Measurements from ENCODE around the gene SLC7A14.
"Not testable (repeated sequence)": the region's sequence is repeated elsewhere in the genome, so short reads cannot be mapped to it uniquely, and the experiment has no call there.

Gene SLC7A14

DNA sequence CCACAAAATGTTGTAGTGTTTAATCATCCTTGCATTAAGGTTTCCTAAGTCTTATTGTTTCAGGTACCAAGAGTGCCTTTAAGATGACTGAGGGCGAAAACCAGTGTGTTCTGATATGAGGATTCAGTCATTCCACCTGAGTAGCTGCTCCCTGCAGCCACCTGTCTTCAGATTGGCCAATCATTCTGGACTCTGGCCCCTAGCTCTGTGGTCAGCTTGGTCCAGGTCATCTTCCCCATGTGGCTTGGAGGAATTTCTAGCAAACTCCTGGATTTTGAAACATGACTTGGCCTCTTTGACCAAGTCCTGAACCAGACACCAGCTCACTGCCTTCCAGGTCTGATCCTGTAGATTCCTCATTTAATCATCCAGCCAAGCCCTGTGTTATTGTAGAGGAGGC is 7.8 kb upstream of the SLC7A14 start:
- TF ChIP-seq, protein P1, sequence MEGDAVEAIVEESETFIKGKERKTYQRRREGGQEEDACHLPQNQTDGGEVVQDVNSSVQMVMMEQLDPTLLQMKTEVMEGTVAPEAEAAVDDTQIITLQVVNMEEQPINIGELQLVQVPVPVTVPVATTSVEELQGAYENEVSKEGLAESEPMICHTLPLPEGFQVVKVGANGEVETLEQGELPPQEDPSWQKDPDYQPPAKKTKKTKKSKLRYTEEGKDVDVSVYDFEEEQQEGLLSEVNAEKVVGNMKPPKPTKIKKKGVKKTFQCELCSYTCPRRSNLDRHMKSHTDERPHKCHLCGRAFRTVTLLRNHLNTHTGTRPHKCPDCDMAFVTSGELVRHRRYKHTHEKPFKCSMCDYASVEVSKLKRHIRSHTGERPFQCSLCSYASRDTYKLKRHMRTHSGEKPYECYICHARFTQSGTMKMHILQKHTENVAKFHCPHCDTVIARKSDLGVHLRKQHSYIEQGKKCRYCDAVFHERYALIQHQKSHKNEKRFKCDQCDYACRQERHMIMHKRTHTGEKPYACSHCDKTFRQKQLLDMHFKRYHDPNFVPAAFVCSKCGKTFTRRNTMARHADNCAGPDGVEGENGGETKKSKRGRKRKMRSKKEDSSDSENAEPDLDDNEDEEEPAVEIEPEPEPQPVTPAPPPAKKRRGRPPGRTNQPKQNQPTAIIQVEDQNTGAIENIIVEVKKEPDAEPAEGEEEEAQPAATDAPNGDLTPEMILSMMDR (conservative IDR thresholded peaks at IDR 0.05) = no peak
- TF ChIP-seq ZFX (IDR thresholded peaks at IDR 0.05) = no peak
- H3K27ac ChIP-seq = no peak overlapping the region

DNA sequence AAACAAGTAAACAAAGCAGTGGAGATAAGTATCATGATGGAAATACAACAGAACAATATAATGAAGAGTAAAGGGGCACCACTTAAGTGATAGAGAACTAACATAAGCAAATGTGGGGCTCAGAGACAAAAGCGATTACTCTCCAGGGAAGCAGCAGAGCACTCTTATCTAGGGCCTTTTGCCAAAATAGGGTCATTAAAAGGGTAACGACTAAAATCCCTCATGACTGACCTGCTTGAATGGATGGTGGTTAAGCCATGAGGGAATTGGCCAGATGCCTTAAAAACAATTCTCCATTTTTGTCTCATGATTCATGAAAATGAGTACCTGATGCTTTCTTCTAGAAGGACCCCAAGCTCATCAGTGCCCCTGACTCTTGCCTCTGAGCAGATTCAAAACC is 3.2 kb upstream of the SLC7A14 start:
- TF ChIP-seq, protein P1 (conservative IDR thresholded peaks at IDR 0.05) = no peak
- no peak for TF ChIP-seq ZFX (IDR thresholded peaks at IDR 0.05)
- no peak overlapping the region for H3K27ac ChIP-seq

DNA sequence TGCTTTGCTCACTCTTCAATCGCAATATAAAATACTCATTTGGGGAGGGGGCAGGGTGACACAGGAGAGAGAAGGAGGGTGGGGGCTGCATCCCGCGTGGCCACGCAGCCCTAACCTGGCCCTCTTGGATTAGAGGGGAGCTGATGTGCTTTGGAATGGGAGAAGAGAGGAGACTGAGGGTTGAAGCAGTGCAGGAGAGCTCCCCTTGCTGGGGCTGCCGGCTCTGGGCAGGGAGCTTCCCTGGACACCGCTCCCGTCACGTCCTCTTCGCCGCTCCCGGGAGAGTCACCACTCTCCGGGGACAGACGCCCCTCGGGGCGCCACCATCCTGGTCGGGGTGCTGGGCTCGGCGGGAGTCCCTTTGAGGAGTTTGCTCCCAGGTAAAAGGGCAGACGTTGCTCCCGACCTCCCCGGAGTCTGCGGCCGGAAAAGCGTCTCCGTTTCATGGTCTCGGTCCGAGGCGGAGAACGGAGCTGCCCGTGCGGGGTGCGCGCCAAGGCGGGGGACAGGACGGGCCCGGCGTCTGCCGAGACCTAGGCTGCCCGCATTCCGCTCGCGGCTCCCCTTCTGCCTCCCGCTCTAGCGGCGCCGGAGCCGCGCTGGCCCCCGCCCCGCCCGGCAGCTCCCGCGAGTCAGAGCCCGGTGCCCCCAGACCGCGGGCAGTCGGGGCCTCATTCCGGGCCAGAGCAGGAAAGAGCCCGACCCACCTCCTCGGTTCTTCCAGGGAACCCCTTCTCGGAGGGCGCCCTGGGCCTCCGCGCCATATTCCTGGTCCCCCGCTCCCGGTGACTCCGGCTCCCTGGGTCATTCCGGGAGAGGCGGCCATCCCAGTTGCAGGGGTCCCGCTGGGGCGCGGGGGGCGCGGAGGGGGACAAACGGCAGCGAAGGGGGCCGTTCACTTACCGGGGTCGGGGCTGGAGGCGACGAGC is 603 bp downstream of the SLC7A14 start:
- H3K27ac ChIP-seq = no peak overlapping the region

DNA sequence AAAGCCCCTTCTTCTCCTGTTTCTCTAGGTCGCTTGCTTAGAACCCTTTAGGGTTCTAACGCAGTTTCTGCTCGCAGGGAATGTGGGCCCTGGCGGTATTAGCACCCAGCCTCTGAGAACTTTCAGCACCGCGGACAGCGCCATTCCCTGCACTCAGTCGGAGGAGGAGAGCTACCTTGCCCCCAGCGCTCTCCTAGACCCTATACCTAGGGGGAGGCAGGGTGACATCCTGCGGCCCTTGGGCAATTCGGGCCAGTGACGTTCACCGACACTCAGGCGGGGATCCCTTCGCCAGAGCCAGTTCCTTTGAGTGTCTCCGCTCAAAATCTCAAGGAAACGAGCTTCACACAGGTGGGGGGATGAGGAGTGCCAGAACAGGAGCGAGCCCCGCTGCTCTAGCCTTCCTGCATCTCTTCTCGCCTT is 1.3 kb downstream of the SLC7A14 start:
- no peak for TF ChIP-seq ZFX (IDR thresholded peaks at IDR 0.05)
- TF ChIP-seq, protein P1 (conservative IDR thresholded peaks at IDR 0.05) = no peak
- H3K27ac ChIP-seq = no peak overlapping the region

More for the DNA sequence above, 603 bp downstream of the SLC7A14 start:
- TF ChIP-seq, protein P1 (conservative IDR thresholded peaks at IDR 0.05) = no peak
- no peak for TF ChIP-seq ZFX (IDR thresholded peaks at IDR 0.05)

DNA sequence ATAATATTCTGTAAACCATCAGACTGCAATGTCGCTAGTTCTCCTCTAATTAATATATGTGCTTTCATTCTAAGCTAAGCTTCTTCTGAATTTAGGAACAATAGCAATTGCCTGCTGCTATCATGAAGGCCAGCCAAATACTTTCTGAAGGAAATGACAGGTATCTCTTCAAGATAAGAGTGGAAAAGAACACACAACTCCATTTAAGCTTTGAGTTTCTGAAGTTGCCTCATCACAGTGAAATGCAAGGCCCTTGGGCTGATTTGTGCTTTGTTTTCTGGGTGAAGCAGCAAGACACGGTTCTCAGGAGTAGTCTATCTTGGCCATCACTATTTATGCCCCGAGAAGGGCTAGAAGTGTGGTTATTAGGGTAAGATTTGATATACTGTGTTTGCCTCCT is 6.2 kb downstream of the SLC7A14 start:
- H3K27ac ChIP-seq = no peak overlapping the region
- TF ChIP-seq, protein P1 (conservative IDR thresholded peaks at IDR 0.05) = no peak
- TF ChIP-seq ZFX (IDR thresholded peaks at IDR 0.05) = no peak

DNA sequence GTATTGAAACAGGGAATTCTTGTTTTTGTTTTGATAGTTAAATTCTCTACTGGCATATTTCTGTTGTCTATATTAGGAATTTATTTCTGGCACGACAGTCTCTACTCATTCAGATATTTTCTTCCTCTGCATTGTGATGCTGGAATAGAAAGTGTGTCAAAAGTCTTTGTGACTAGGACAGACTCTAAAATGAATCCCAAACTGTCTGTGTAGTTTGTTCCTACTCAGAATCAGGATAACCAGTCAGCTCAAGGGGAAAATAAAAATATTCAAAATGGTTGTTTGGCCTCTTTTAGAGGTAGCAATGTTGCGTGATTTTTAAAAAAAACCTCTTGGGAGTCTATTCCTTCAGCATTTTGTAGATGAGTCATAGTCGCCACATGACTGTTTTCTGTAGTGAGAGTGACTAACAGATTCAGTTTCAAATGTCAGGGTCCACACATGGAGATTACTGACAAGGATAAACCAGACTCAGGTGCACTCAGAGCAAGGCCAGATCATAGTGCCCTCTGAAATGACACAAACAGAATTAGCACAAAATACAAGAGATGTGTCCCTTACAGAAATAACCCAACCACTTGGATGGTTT is 13.1 kb downstream of the SLC7A14 start:
- TF ChIP-seq, protein P1 (conservative IDR thresholded peaks at IDR 0.05) = no peak
- no peak for TF ChIP-seq ZFX (IDR thresholded peaks at IDR 0.05)
- H3K27ac ChIP-seq = no peak overlapping the region

DNA sequence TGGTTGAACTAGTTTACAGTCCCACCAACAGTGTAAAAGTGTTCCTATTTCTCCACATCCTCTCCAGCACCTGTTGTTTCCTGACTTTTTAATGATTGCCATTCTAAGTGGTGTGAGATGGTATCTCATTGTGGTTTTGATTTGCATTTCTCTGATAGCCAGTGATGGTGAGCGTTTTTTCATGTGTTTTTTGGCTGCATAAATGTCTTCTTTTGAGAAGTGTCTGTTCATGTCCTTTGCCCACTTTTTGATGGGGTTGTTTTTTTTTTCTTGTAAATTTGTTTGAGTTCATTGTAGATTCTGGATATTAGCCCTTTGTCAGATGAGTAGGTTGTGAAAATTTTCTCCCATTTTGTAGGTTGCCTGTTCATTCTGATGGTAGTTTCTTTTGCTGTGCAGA is 18.3 kb downstream of the SLC7A14 start:
- not testable (repeated sequence) for H3K27ac ChIP-seq

Data from C4-2B (cell line).